ENCODE measurements around the gene FABP6. TPM values are rescaled to one million over a fixed set of nuclear protein-coding genes. Genes with fewer than 3 reads are reported as not detected.
A peak's percentile ranks its signal among the peaks of the same experiment; 100 is the strongest.

FABP6 gene
- total RNA-seq, 1 donor from 2014 or later, result 4.9 TPM

- Histone ChIP-seq H3K4me3 (no peak overlapping the region), H3K4me1 (peaks cover 24% of the 10 kb centered on the region), H3K9me3 (no peaks in the 10 kb centered on the region), H3K27ac (no peak overlapping the region), H3K36me3 (peaks cover 4% of the 10 kb centered on the region), H3K27me3 (ENCODE audit: low read depth) (no peaks in the 10 kb centered on the region)
- no peak for TF ChIP-seq CTCF (IDR thresholded peaks at IDR 0.05)
- intact Hi-C loops (cut with DNase I), result no loop called here
- DNase-seq (no peak), ATAC-seq (no peak)
Measured at GRCh38 chr5:160274483-160274931, 45.2 kb downstream of the FABP6 start.

GRCh38 chr5:160278343-160278742 lies 49.0 kb downstream of the FABP6 start:
- Histone ChIP-seq H3K27me3 (ENCODE audit: low read depth) (no peaks in the 10 kb centered on the region), H3K36me3 (peaks cover 15% of the 10 kb centered on the region), H3K4me1 (no peaks in the 10 kb centered on the region), H3K4me3 (no peak overlapping the region), H3K9me3 (no peaks in the 10 kb centered on the region), H3K27ac (no peak overlapping the region)
- intact Hi-C loops (cut with DNase I), result no loop called here
- ATAC-seq (no peak), DNase-seq (no peak)
- TF ChIP-seq CTCF (IDR thresholded peaks at IDR 0.05), result no peak

GRCh38 chr5:160280384-160281095 lies 51.2 kb downstream of the FABP6 start:
- Histone ChIP-seq H3K27ac (no peak overlapping the region), H3K4me3 (no peak overlapping the region), H3K4me1 (no peaks in the 10 kb centered on the region), H3K9me3 (no peaks in the 10 kb centered on the region), H3K36me3 (peaks cover 15% of the 10 kb centered on the region), H3K27me3 (ENCODE audit: low read depth) (no peaks in the 10 kb centered on the region)
- TF ChIP-seq CTCF (IDR thresholded peaks at IDR 0.05), result no peak
- intact Hi-C loops (cut with DNase I), result no loop called here
- ATAC-seq (peak in 1 of 2 donors; percentile 11), DNase-seq (no peak)

- H3K4me3 ChIP-seq, result no peak overlapping the region
- no peak overlapping the region for H3K27ac ChIP-seq
- no peak for DNase-seq
- H3K4me1 ChIP-seq, result peaks cover 2% of the 10 kb centered on the region
- intact Hi-C loops (cut with DNase I), result no loop called here
- peaks cover 15% of the 10 kb centered on the region for H3K36me3 ChIP-seq
- no peak for ATAC-seq
- no peak for TF ChIP-seq CTCF (IDR thresholded peaks at IDR 0.05)
- H3K9me3 ChIP-seq, result no peaks in the 10 kb centered on the region
- H3K27me3 ChIP-seq (ENCODE audit: low read depth), result no peaks in the 10 kb centered on the region
Measured at GRCh38 chr5:160281275-160281674, 52.0 kb downstream of the FABP6 start.

GRCh38 chr5:160284291-160284873 lies 55.1 kb downstream of the FABP6 start:
- no peak overlapping the region for H3K27ac ChIP-seq
- no peak for ATAC-seq
- H3K4me3 ChIP-seq, result no peak overlapping the region
- H3K9me3 ChIP-seq, result no peaks in the 10 kb centered on the region
- TF ChIP-seq CTCF (IDR thresholded peaks at IDR 0.05), result no peak
- no peak for DNase-seq
- peaks cover 32% of the 10 kb centered on the region for H3K4me1 ChIP-seq
- H3K36me3 ChIP-seq, result peaks cover 11% of the 10 kb centered on the region
- intact Hi-C loops (cut with DNase I), result no loop called here
- no peaks in the 10 kb centered on the region for H3K27me3 ChIP-seq (ENCODE audit: low read depth)
